SU-DHL-6 (cell line): Measurements from ENCODE around the gene VARS2.

ENCODE experiments used
- H2AFZ ChIP-seq: fragments of 200-600 bp; sonication (generic); 2 replicates; pipeline ENCODE4 v1.6.1; 2014; ENCODE audit warnings: low read depth, mild to moderate bottlenecking, moderate library complexity, mixed read lengths, antibody characterized with exemption, low read length; ENCODE audit not compliant: severe bottlenecking
- H3F3A ChIP-seq: fragments of 200-600 bp; shearing (Covaris generic); 2 replicates; pipeline ENCODE4 v1.6.0; 2016; ENCODE audit warnings: antibody characterized with exemption, mild to moderate bottlenecking; ENCODE audit not compliant: insufficient read depth
- H3K27ac ChIP-seq: fragments of 200-600 bp; sonication (generic); 2 replicates; pipeline ENCODE4 v1.5.1; 2016; ENCODE audit warnings: low read depth, mild to moderate bottlenecking, low read length, moderate library complexity, mixed read lengths
- H3K27me3 ChIP-seq: fragments of 200-600 bp; sonication (generic), shearing (Covaris generic); 2 replicates; pipeline ENCODE4 v1.6.0; 2014; ENCODE audit warnings: mild to moderate bottlenecking, low read length
- H3K36me3 ChIP-seq: fragments of 200-600 bp; sonication (generic); 2 replicates; pipeline ENCODE4 v1.6.1; 2014; ENCODE audit warnings: mild to moderate bottlenecking, low read length, mixed read lengths
- H3K4me2 ChIP-seq: fragments of 300-600, 200-600 bp; shearing (Covaris generic), sonication (generic); 2 replicates; pipeline ENCODE4 v1.6.0; 2014; ENCODE audit warnings: low read length, low read depth, mild to moderate bottlenecking; ENCODE audit not compliant: poor library complexity, severe bottlenecking
- H3K4me3 ChIP-seq: fragments of 200-600 bp; sonication (generic); 2 replicates; pipeline ENCODE4 v1.5.1; 2014; ENCODE audit warnings: antibody characterized with exemption, low read length, mild to moderate bottlenecking, mixed read lengths; ENCODE audit not compliant: insufficient read depth, poor library complexity, severe bottlenecking
- H3K79me2 ChIP-seq: fragments of 200-600 bp; sonication (generic); 2 replicates; pipeline ENCODE4 v1.6.1; 2014; ENCODE audit warnings: mild to moderate bottlenecking, low read length, moderate library complexity; ENCODE audit not compliant: insufficient read depth
- H3K9ac ChIP-seq: fragments of 200-600 bp; sonication (generic); 2 replicates; pipeline ENCODE4 v1.7.0; 2014; ENCODE audit warnings: mild to moderate bottlenecking, low read length
- H3K9me2 ChIP-seq: fragments of 200-600 bp; sonication (generic); replicated peaks from 2 replicates; pipeline ENCODE4 v1.6.1; 2014; ENCODE audit warnings: low read length; ENCODE audit not compliant: insufficient read depth
- H3K9me3 ChIP-seq: fragments of 200-600 bp; sonication (generic); 2 replicates; pipeline ENCODE4 v1.6.1; 2014; ENCODE audit warnings: low read length, mixed read lengths; ENCODE audit not compliant: insufficient read depth
- H4K20me1 ChIP-seq: fragments of 200-600 bp; sonication (generic); 2 replicates; pipeline ENCODE4 v1.6.1; 2014; ENCODE audit warnings: low read depth, mild to moderate bottlenecking, antibody characterized with exemption, low read length, moderate library complexity, mixed read lengths
- CTCF ChIP-seq: fragments of 200-600 bp; sonication (generic); IDR thresholded peaks from one replicate; pipeline ENCODE4 v1.5.1; 2017; ENCODE audit warnings: antibody characterized with exemption, mild to moderate bottlenecking, low read length, moderate library complexity; ENCODE audit not compliant: insufficient read depth, poor library complexity, severe bottlenecking
- EZH2phosphoT487 ChIP-seq: fragments of 200-600 bp; sonication (generic), shearing (Covaris generic); conservative IDR thresholded peaks from 2 replicates; pipeline ENCODE4 v1.6.1; 2018; ENCODE audit warnings: mild to moderate bottlenecking, antibody characterized with exemption, low read length, moderate library complexity, mixed read lengths

The VARS2 gene

GRCh38 chr6:30880698-30881252 is 33.3 kb upstream of the VARS2 start:
- H4K20me1 ChIP-seq = no peaks in the 10 kb centered on the region
- no peak overlapping the region for H3K9ac ChIP-seq
- no peak overlapping the region for H2AFZ ChIP-seq
- no peaks in the 10 kb centered on the region for H3K79me2 ChIP-seq
- H3K27me3 ChIP-seq = no peaks in the 10 kb centered on the region
- TF ChIP-seq EZH2phosphoT487 (no peak), CTCF (no peak)
- H3F3A ChIP-seq = no peaks in the 10 kb centered on the region
- H3K36me3 ChIP-seq = no peaks in the 10 kb centered on the region
- no peak overlapping the region for H3K4me3 ChIP-seq
- no peaks in the 10 kb centered on the region for H3K9me3 ChIP-seq
- no peak overlapping the region for H3K27ac ChIP-seq
- H3K9me2 ChIP-seq = no peaks in the 10 kb centered on the region
- no peak overlapping the region for H3K4me2 ChIP-seq

- Histone ChIP-seq H3K27me3 (no peaks in the 10 kb centered on the region), H2AFZ (no peak overlapping the region), H3K79me2 (no peaks in the 10 kb centered on the region), H3K9me3 (no peaks in the 10 kb centered on the region), H3K9ac (no peak overlapping the region), H3K4me3 (no peak overlapping the region), H3K4me2 (no peak overlapping the region), H3F3A (no peaks in the 10 kb centered on the region), H3K36me3 (no peaks in the 10 kb centered on the region), H3K9me2 (no peaks in the 10 kb centered on the region), H3K27ac (no peak overlapping the region), H4K20me1 (no peaks in the 10 kb centered on the region)
- no peak for TF ChIP-seq CTCF
- TF ChIP-seq EZH2phosphoT487 = no peak
Measured at GRCh38 chr6:30881392-30882203, 32.4 kb upstream of the VARS2 start.

GRCh38 chr6:30882204-30882758 is 31.8 kb upstream of the VARS2 start:
- Histone ChIP-seq H3K27me3 (no peaks in the 10 kb centered on the region), H3K36me3 (no peaks in the 10 kb centered on the region), H3K4me3 (no peak overlapping the region), H3K9me3 (no peaks in the 10 kb centered on the region), H3K9me2 (no peaks in the 10 kb centered on the region), H3F3A (no peaks in the 10 kb centered on the region), H2AFZ (no peak overlapping the region), H3K79me2 (no peaks in the 10 kb centered on the region), H4K20me1 (no peaks in the 10 kb centered on the region), H3K9ac (no peak overlapping the region), H3K4me2 (no peak overlapping the region), H3K27ac (no peak overlapping the region)
- TF ChIP-seq CTCF (no peak), EZH2phosphoT487 (no peak)
